Measurements from ENCODE around the gene ATXN7. TPM values are rescaled to one million over a fixed set of nuclear protein-coding genes. Genes with fewer than 3 reads are reported as not detected.

Gene ATXN7
- total and polyA plus RNA-seq, 2 of the 13 experiments (the other 11 are each of a cell fraction or from before 2014, with no cell fraction given): 13.8 to 20.0 TPM

- TF ChIP-seq ATF5 (CRISPR knock-in tag; IDR thresholded peaks at IDR 0.05; ENCODE audit: low read depth): no peak
- no peak for TF ChIP-seq RBM39 (IDR thresholded peaks at IDR 0.05; ENCODE audit: low read depth, low read length, poor library complexity, severe bottlenecking)
- TF ChIP-seq ZNF230 (CRISPR knock-in tag; IDR thresholded peaks at IDR 0.05): no peak
- TF ChIP-seq RAD21 (CRISPR knock-in tag; IDR thresholded peaks at IDR 0.05): no peak
- TF ChIP-seq NFATC3 (CRISPR knock-in tag; IDR thresholded peaks at IDR 0.05): no peak
- peak; percentile 28; the same call in 1 of the 2 replicates for TF ChIP-seq MAX (IDR thresholded peaks at IDR 0.05)
- no peak for TF ChIP-seq ARID2 (CRISPR knock-in tag; IDR thresholded peaks at IDR 0.05; ENCODE audit: borderline replicate concordance)
- no peak for TF ChIP-seq ZNF674 (CRISPR knock-in tag; IDR thresholded peaks at IDR 0.05; ENCODE audit: low read depth)
- peak; percentile 31; the same call in 1 of the 2 replicates for TF ChIP-seq BCL6 (CRISPR knock-in tag; IDR thresholded peaks at IDR 0.05)
- no peak for TF ChIP-seq ZFP41 (CRISPR knock-in tag; IDR thresholded peaks at IDR 0.05; ENCODE audit: borderline replicate concordance)
- TF ChIP-seq HNRNPUL1 (IDR thresholded peaks at IDR 0.05; ENCODE audit: low read depth, low read length): no peak
These were observed 104.3 kb downstream of the ATXN7 start (continued) for GRCh38 chr3:63967675-63968611.

All from HepG2 (cell line).